Measurements from ENCODE around the gene RSU1. TPM values are rescaled to one million over a fixed set of nuclear protein-coding genes. Genes with fewer than 3 reads are reported as not detected.

Gene RSU1
- total RNA-seq, 1 experiment from 2014 or later: 44.5 TPM

- no peaks in the 10 kb centered on the region for H3K27me3 ChIP-seq
- no peaks in the 10 kb centered on the region for H3K9me3 ChIP-seq
- no peak for DNase-seq
- no peak overlapping the region for H3K4me3 ChIP-seq
- H3K36me3 ChIP-seq: no peaks in the 10 kb centered on the region
Observed at GRCh38 chr10:16640153-16640552, 177.1 kb downstream of the RSU1 start.

DNA sequence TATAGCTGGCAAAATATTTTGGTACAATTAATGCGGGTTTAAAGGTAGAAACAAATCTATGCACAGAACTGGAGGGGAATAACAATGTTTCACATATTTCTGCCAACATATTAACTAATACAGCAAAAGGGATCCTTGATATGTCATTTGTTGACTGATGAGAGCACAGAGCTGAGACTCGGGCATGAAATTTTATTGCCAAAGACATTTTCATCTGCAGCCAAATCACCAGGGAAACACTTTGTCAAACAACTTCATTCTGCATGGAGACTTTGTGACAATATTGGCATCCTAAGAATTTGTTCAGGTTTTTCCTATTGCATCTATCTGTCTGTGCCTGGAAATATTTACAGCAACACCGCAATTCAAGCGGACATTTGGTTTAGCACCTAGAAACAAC is 177.8 kb downstream of the RSU1 start:
- H3K36me3 ChIP-seq: no peaks in the 10 kb centered on the region
- DNase-seq: no peak
- H3K27me3 ChIP-seq: no peaks in the 10 kb centered on the region
- no peaks in the 10 kb centered on the region for H3K9me3 ChIP-seq
- no peak overlapping the region for H3K4me3 ChIP-seq

GRCh38 chr10:16632996-16633395 is 184.2 kb downstream of the RSU1 start:
- DNase-seq: no peak
- no peaks in the 10 kb centered on the region for H3K9me3 ChIP-seq
- H3K27me3 ChIP-seq: no peaks in the 10 kb centered on the region
- H3K36me3 ChIP-seq: no peaks in the 10 kb centered on the region
- H3K4me3 ChIP-seq: no peak overlapping the region

GRCh38 chr10:16626697-16627096 is 190.5 kb downstream of the RSU1 start:
- Histone ChIP-seq H3K36me3 (no peaks in the 10 kb centered on the region), H3K9me3 (no peaks in the 10 kb centered on the region), H3K27me3 (no peaks in the 10 kb centered on the region), H3K4me3 (no peak overlapping the region)
- DNase-seq: no peak

- H3K4me3 ChIP-seq: no peak overlapping the region
- H3K9me3 ChIP-seq: peaks cover 3% of the 10 kb centered on the region
- H3K36me3 ChIP-seq: no peaks in the 10 kb centered on the region
- no peaks in the 10 kb centered on the region for H3K27me3 ChIP-seq
- no peak for DNase-seq
Observed at GRCh38 chr10:16612981-16613355, 204.3 kb downstream of the RSU1 start.

- DNase-seq: no peak
- Histone ChIP-seq H3K36me3 (no peaks in the 10 kb centered on the region), H3K4me3 (no peak overlapping the region), H3K27me3 (no peaks in the 10 kb centered on the region), H3K9me3 (peaks cover 3% of the 10 kb centered on the region)
Observed at GRCh38 chr10:16612115-16612980, 204.9 kb downstream of the RSU1 start.

DNA sequence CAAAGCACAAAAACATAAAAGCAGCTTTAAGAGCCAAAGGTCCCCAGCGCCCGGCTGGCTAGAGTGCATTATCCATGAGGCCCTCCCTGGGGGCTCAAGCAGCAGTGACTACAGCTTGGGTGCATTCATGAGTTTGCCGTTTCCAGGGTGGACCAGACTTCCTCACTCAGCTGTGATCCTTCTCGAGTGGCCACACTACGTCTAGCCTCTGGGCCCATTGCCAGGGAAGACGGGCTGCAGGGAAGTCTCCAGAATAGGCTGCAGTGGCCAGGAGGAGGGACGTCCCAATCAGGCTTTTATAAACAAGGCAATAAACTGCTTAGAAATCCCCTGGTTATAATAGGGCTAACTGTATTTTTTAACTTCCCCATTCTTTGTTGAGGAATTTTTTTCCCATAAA is 206.2 kb downstream of the RSU1 start:
- Histone ChIP-seq H3K27me3 (no peaks in the 10 kb centered on the region), H3K9me3 (peaks cover 3% of the 10 kb centered on the region), H3K4me3 (no peak overlapping the region), H3K36me3 (no peaks in the 10 kb centered on the region)
- no peak for DNase-seq

GRCh38 chr10:16609211-16609610 is 208.0 kb downstream of the RSU1 start:
- no peaks in the 10 kb centered on the region for H3K9me3 ChIP-seq
- no peak for DNase-seq
- no peaks in the 10 kb centered on the region for H3K27me3 ChIP-seq
- H3K4me3 ChIP-seq: no peak overlapping the region
- H3K36me3 ChIP-seq: no peaks in the 10 kb centered on the region

GRCh38 chr10:16606923-16607322 is 210.3 kb downstream of the RSU1 start:
- Histone ChIP-seq H3K4me3 (no peak overlapping the region), H3K36me3 (no peaks in the 10 kb centered on the region), H3K27me3 (no peaks in the 10 kb centered on the region), H3K9me3 (no peaks in the 10 kb centered on the region)
- no peak for DNase-seq

DNA sequence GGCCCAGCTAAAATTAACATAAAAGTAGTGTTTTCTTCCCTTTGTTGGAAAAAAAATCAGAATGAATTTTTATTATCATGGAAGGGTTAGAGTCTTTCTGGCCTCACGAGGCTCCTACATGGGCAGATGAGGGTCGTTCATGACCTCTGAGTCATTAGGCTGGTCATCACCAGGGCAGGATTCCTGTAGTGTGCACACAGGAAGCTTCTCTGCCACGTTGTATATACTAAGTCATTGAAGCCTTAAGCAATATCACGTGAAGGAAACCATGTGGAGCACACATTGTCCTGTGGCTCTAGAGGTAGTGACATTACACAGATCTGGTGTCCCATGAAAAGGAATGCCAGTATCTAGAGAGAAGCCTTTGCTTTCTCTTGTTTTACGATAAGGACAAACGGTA is 210.8 kb downstream of the RSU1 start:
- no peaks in the 10 kb centered on the region for H3K27me3 ChIP-seq
- no peaks in the 10 kb centered on the region for H3K36me3 ChIP-seq
- no peak for DNase-seq
- H3K4me3 ChIP-seq: no peak overlapping the region
- H3K9me3 ChIP-seq: no peaks in the 10 kb centered on the region

GRCh38 chr10:16603308-16603707 is 213.9 kb downstream of the RSU1 start:
- Histone ChIP-seq H3K27me3 (no peaks in the 10 kb centered on the region), H3K4me3 (no peak overlapping the region), H3K9me3 (no peaks in the 10 kb centered on the region), H3K36me3 (no peaks in the 10 kb centered on the region)
- DNase-seq: no peak

GRCh38 chr10:16602104-16602775 is 215.0 kb downstream of the RSU1 start:
- Histone ChIP-seq H3K36me3 (no peaks in the 10 kb centered on the region; the same call in 1 of the 2 replicates), H3K9me3 (no peaks in the 10 kb centered on the region), H3K27me3 (no peaks in the 10 kb centered on the region), H3K4me3 (no peak overlapping the region)
- no peak for DNase-seq

DNA sequence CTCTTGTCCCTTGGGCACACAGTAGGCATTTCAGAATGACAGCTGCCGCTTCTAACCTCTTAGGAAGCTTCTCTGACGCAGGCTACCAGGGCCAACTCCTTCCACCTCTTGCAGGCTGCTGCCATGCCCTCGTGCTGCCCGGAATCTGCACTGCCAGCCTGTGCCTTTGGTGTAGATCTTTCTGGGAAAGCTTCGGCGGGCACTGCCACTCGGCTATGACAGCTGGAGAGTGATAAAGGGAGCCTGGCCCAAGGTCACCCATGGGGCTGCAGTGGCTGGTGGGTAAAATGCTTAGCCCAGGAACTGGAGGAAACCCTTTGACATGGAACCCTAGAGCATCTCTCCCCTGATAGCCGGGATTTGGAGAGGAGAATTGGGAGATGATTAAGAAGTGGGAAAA is 217.6 kb downstream of the RSU1 start:
- Histone ChIP-seq H3K9me3 (no peaks in the 10 kb centered on the region), H3K36me3 (no peaks in the 10 kb centered on the region; the same call in 1 of the 2 replicates), H3K4me3 (no peak overlapping the region), H3K27me3 (no peaks in the 10 kb centered on the region)
- no peak for DNase-seq

DNA sequence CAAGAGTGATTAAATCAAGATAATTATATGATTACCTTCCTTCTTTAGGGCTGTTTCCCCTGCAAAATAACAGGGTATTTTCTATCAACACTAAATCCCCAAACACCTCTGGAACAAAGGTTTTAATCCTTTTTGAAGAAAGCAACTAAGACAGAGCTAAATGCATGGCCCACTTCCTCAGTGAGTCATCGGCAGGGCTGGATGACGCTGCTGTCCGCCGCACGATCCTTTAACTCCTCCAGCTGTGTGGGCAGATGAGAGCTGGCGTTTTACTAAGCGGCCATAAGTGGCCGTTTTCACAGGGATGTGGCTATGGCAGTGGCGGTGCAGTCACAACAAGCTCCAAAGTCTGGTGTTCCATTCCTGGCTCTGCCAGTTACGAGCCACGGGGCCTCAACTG is 219.6 kb downstream of the RSU1 start:
- peak; percentile 71 for DNase-seq
- Histone ChIP-seq H3K27me3 (no peaks in the 10 kb centered on the region), H3K9me3 (no peaks in the 10 kb centered on the region), H3K36me3 (no peaks in the 10 kb centered on the region; the same call in 1 of the 2 replicates), H3K4me3 (no peak overlapping the region)

GRCh38 chr10:16592378-16592777 is 224.8 kb downstream of the RSU1 start:
- Histone ChIP-seq H3K27me3 (no peaks in the 10 kb centered on the region), H3K36me3 (no peaks in the 10 kb centered on the region; the same call in 1 of the 2 replicates)
- DNase-seq: no peak

GRCh38 chr10:16586358-16587138 is 230.7 kb downstream of the RSU1 start:
- Histone ChIP-seq H3K27me3 (no peaks in the 10 kb centered on the region), H3K4me3 (no peak overlapping the region), H3K9me3 (no peaks in the 10 kb centered on the region), H3K36me3 (no peaks in the 10 kb centered on the region)
- no peak for DNase-seq

More at GRCh38 chr10:16592378-16592777, 224.8 kb downstream of the RSU1 start:
- Histone ChIP-seq H3K4me3 (no peak overlapping the region), H3K9me3 (no peaks in the 10 kb centered on the region)

DNA sequence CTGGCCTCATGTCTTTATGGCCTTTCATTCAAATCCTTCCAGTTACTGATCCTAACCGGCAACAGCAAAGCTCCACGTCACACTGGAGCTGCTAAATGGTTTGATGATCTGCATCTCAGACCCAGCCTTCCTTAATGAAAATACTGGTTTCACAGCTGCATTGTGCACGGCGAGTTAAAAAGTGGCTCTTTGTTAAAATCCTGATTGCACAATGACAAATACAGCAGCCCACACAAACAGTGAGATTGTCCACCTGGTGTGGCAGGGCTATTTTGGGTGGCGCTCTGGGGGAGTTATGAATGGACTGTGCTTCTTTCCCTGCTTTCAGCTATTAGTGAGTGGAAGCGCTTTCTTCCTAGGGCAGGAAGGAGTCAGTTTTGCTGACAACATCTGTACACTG is 232.1 kb downstream of the RSU1 start:
- no peak overlapping the region for H3K4me3 ChIP-seq
- no peak for DNase-seq
- H3K27me3 ChIP-seq: no peaks in the 10 kb centered on the region
- H3K9me3 ChIP-seq: no peaks in the 10 kb centered on the region
- H3K36me3 ChIP-seq: no peaks in the 10 kb centered on the region
